D341Med (cell line): Measurements from ENCODE around the gene RGS9.
"Not testable (repeated sequence)": the region's sequence is repeated elsewhere in the genome, so short reads cannot be mapped to it uniquely, and the experiment has no call there.

Source experiments
- DNase-seq: peaks from one replicate; pipeline ENCODE4 v3.0.0; 2012; ENCODE audit warnings: low spot score

The RGS9 gene

GRCh38 chr17:65183736-65184135, 46.6 kb downstream of the RGS9 start:
- no peak for DNase-seq

GRCh38 chr17:65184235-65184959, 47.2 kb downstream of the RGS9 start:
- no peak for DNase-seq

- DNase-seq, result no peak
These were observed 47.9 kb downstream of the RGS9 start for GRCh38 chr17:65185062-65185461.

- DNase-seq, result no peak
These were observed 48.7 kb downstream of the RGS9 start for GRCh38 chr17:65185668-65186382.

GRCh38 chr17:65190467-65191097, 53.4 kb downstream of the RGS9 start:
- DNase-seq, result no peak

GRCh38 chr17:65191811-65192740, 54.9 kb downstream of the RGS9 start:
- DNase-seq, result no peak

GRCh38 chr17:65193305-65193704, 56.1 kb downstream of the RGS9 start:
- DNase-seq, result no peak

GRCh38 chr17:65193716-65194293, 56.6 kb downstream of the RGS9 start:
- no peak for DNase-seq

- no peak for DNase-seq
These were observed 57.6 kb downstream of the RGS9 start for GRCh38 chr17:65194670-65195334.

GRCh38 chr17:65195716-65196115, 58.5 kb downstream of the RGS9 start:
- no peak for DNase-seq

GRCh38 chr17:65196617-65197016, 59.4 kb downstream of the RGS9 start:
- no peak for DNase-seq

GRCh38 chr17:65197201-65197600, 60.0 kb downstream of the RGS9 start:
- no peak for DNase-seq

GRCh38 chr17:65198653-65199382, 61.6 kb downstream of the RGS9 start:
- peak; percentile 81 for DNase-seq

- no peak for DNase-seq
These were observed 64.2 kb downstream of the RGS9 start for GRCh38 chr17:65201331-65201730.

- no peak for DNase-seq
These were observed 65.8 kb downstream of the RGS9 start for GRCh38 chr17:65202844-65203571.

GRCh38 chr17:65204001-65204400, 66.8 kb downstream of the RGS9 start:
- no peak for DNase-seq

- no peak for DNase-seq
These were observed 68.5 kb downstream of the RGS9 start for GRCh38 chr17:65205655-65206054.

- DNase-seq, result not testable (repeated sequence)
These were observed 70.3 kb downstream of the RGS9 start for GRCh38 chr17:65207448-65207847.

- no peak for DNase-seq
These were observed 71.5 kb downstream of the RGS9 start for GRCh38 chr17:65208717-65209116.

GRCh38 chr17:65218261-65218660, 81.1 kb downstream of the RGS9 start:
- no peak for DNase-seq
